ENCODE data around the gene NRXN2. TPM values are rescaled to one million over a fixed set of nuclear protein-coding genes. Genes with fewer than 3 reads are reported as not detected.

NRXN2 gene
- polyA plus RNA-seq, 3 donors, result 0.07 TPM; not detected in 2

DNA sequence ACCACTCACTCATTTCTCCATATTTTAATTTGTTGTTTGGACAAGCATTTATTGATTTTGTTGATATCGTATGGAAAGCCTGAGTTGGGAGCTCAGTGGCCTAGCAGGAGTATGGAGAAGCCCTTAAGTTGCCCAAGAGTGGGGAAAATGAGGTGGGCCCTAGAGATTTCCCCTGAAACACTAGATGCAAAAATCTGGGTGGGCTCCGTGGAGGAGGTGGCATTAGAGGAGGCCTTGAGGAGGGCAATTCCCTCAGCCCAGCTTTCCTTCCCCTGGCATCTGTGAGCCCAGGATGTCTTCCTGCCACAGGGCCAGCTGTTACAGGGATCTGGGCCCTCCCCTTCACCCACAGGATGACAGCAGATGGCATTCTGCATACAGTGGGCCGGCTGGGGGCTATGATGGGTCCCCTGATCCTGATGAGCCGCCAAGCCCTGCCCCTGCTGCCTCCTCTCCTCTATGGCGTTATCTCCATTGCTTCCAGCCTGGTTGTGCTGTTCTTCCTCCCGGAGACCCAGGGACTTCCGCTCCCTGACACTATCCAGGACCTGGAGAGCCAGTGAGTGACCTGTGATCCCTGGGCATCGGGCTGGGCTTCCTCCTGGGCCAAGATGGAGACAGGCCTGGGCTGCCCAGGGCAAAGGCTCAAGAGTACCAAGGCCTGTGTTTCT lies 153.6 kb downstream of the NRXN2 start:
- peaks cover 0 to 3% of the 10 kb centered on the region in 2 donors for H3K4me1 ChIP-seq (ENCODE audit: control insufficient read depth in 1 of 2, insufficient read depth in 2 of 2, low read length in 2 of 2)
- no peak for DNase-seq
- H3K79me2 ChIP-seq (ENCODE audit: insufficient read depth, low read length), result no peaks in the 10 kb centered on the region
- Mint-ChIP-seq H3K36me3 (no peaks in the 10 kb centered on the region), H3K4me3 (no peak overlapping the region), H3K4me1 (peaks cover 7% of the 10 kb centered on the region), H3K9me3 (no peaks in the 10 kb centered on the region), H3K27ac (no peak overlapping the region), H3K27me3 (ENCODE audit: low read depth in 3 of 3) (no peaks in the 10 kb centered on the region)
- H3K9ac ChIP-seq (ENCODE audit: insufficient read depth, low read length, poor library complexity, severe bottlenecking), result no peak overlapping the region
- H2AFZ ChIP-seq (ENCODE audit: insufficient read depth, low read depth, low read length, poor library complexity, severe bottlenecking), result no peak overlapping the region
- WGBS (ENCODE audit: insufficient coverage), result 93% methylated on average over 6 of the region's 8 CpGs
- TF ChIP-seq, protein P1, sequence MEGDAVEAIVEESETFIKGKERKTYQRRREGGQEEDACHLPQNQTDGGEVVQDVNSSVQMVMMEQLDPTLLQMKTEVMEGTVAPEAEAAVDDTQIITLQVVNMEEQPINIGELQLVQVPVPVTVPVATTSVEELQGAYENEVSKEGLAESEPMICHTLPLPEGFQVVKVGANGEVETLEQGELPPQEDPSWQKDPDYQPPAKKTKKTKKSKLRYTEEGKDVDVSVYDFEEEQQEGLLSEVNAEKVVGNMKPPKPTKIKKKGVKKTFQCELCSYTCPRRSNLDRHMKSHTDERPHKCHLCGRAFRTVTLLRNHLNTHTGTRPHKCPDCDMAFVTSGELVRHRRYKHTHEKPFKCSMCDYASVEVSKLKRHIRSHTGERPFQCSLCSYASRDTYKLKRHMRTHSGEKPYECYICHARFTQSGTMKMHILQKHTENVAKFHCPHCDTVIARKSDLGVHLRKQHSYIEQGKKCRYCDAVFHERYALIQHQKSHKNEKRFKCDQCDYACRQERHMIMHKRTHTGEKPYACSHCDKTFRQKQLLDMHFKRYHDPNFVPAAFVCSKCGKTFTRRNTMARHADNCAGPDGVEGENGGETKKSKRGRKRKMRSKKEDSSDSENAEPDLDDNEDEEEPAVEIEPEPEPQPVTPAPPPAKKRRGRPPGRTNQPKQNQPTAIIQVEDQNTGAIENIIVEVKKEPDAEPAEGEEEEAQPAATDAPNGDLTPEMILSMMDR (IDR thresholded peaks at IDR 0.05), result no peak
- H3K4me2 ChIP-seq (replicated peaks; ENCODE audit: extremely low read depth, low read length, poor library complexity, severe bottlenecking), result no peak overlapping the region
- H3K9me3 ChIP-seq (replicated peaks in 1 of 2; ENCODE audit: control insufficient read depth in 1 of 2, insufficient read depth in 1 of 2, low read length in 2 of 2), result no peaks in the 10 kb centered on the region
- no peaks in the 10 kb centered on the region for H3K27me3 ChIP-seq (ENCODE audit: control insufficient read depth in 2 of 2, insufficient read depth in 2 of 2, low read length in 2 of 2)
- no peaks in the 10 kb centered on the region for H3K36me3 ChIP-seq (replicated peaks in 1 of 2; ENCODE audit: control insufficient read depth in 1 of 2, insufficient read depth in 2 of 2, low read length in 2 of 2)
- H4K20me1 ChIP-seq (ENCODE audit: insufficient read depth, low read length), result no peaks in the 10 kb centered on the region
- H3K27ac ChIP-seq (ENCODE audit: low read depth in 1 of 2, low read length in 2 of 2), result no peak overlapping the region
- intact Hi-C loops (cut with micrococcal nuclease), result no loop called here
- no peak overlapping the region for H3K4me3 ChIP-seq (replicated peaks in 1 of 3; ENCODE audit: low read depth in 2 of 3, low read length in 3 of 3)

DNA sequence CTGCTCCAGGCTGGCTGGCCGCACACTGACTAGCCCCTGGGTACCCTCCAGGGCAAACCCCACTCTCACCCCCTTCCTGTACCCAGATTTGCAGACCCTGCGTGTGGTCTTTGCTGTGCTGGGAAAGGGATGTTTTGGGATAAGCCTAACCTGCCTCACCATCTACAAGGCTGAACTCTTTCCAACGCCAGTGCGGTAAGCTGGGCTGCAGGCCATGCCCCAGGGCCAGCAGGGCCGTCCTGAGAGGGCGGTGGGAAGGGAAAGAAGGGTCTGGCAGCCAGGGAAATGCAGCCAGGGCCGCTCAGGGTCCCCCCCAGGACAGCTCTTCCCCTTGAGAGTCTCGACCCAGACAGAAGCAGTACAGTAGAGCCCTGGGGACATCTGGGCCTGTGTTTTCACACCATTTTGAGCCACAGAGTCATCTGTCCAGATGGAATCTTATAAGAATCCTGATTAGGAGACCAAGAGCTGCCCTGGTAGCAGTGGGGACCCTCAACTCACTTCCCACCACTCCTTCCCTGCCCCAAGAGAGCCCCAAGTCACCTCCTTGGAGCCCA lies 154.3 kb downstream of the NRXN2 start:
- Mint-ChIP-seq H3K9me3 (peaks cover 0 to 2% (median 0%) of the 10 kb centered on the region in 7 donors), H3K4me1 (peaks cover 7% of the 10 kb centered on the region), H3K36me3 (no peaks in the 10 kb centered on the region), H3K27me3 (ENCODE audit: low read depth in 3 of 3) (no peaks in the 10 kb centered on the region), H3K27ac (no peak overlapping the region), H3K4me3 (no peak overlapping the region)
- Histone ChIP-seq H3K36me3 (replicated peaks in 1 of 2; ENCODE audit: control insufficient read depth in 1 of 2, insufficient read depth in 2 of 2, low read length in 2 of 2) (no peaks in the 10 kb centered on the region), H3K27me3 (ENCODE audit: control insufficient read depth in 2 of 2, insufficient read depth in 2 of 2, low read length in 2 of 2) (no peaks in the 10 kb centered on the region), H2AFZ (ENCODE audit: insufficient read depth, low read depth, low read length, poor library complexity, severe bottlenecking) (no peak overlapping the region), H3K4me2 (replicated peaks; ENCODE audit: extremely low read depth, low read length, poor library complexity, severe bottlenecking) (no peak overlapping the region), H3K9me3 (replicated peaks in 1 of 2; ENCODE audit: control insufficient read depth in 1 of 2, insufficient read depth in 1 of 2, low read length in 2 of 2) (no peaks in the 10 kb centered on the region), H3K9ac (ENCODE audit: insufficient read depth, low read length, poor library complexity, severe bottlenecking) (no peak overlapping the region), H3K79me2 (ENCODE audit: insufficient read depth, low read length) (no peaks in the 10 kb centered on the region), H3K27ac (ENCODE audit: low read depth in 1 of 2, low read length in 2 of 2) (no peak overlapping the region), H3K4me1 (ENCODE audit: control insufficient read depth in 1 of 2, insufficient read depth in 2 of 2, low read length in 2 of 2) (peaks cover 0 to 3% of the 10 kb centered on the region in 2 donors), H4K20me1 (ENCODE audit: insufficient read depth, low read length) (no peaks in the 10 kb centered on the region), H3K4me3 (replicated peaks in 1 of 3; ENCODE audit: low read depth in 2 of 3, low read length in 3 of 3) (no peak overlapping the region)
- TF ChIP-seq, protein P1 (IDR thresholded peaks at IDR 0.05), result no peak
- WGBS (ENCODE audit: insufficient coverage), result 87% methylated on average over 4 of the region's 8 CpGs
- DNase-seq, result no peak
- intact Hi-C loops (cut with micrococcal nuclease), result no loop called here
